HepG2 (cell line): ENCODE measurements around the gene ARF6. TPM values are rescaled to one million over a fixed set of nuclear protein-coding genes. Genes with fewer than 3 reads are reported as not detected.

ENCODE experiments used
- DNMT3B ChIP-seq: conservative IDR thresholded peaks from 2 replicates; pipeline ENCODE4 v1.6.1; 2016; ENCODE audit warnings: missing biosample characterization, control low read depth
- FOSL1 ChIP-seq: sonication (generic); formaldehyde crosslinking; IDR thresholded peaks from 2 replicates; pipeline ENCODE4 v1.9.0; 2021; ENCODE audit warnings: missing genetic modification reagents, borderline replicate concordance
- HINFP ChIP-seq: sonication (generic); formaldehyde crosslinking; IDR thresholded peaks from 2 replicates; pipeline ENCODE4 v1.4.0; 2020; ENCODE audit warnings: low read depth, mild to moderate bottlenecking, missing genetic modification reagents
- JARID2 ChIP-seq: sonication (generic); formaldehyde crosslinking; IDR thresholded peaks from 2 replicates; pipeline ENCODE4 v1.8.1; 2023; ENCODE audit warnings: missing genetic modification reagents, inconsistent platforms; ENCODE audit not compliant: insufficient replicate concordance
- KDM6A ChIP-seq: IDR thresholded peaks from 2 replicates; pipeline ENCODE4 v1.6.1; 2016; ENCODE audit warnings: low read depth
- MAX ChIP-seq: IDR thresholded peaks from 2 replicates; pipeline ENCODE4 v1.6.1; 2012; ENCODE audit warnings: inconsistent platforms
- NFKB2 ChIP-seq: sonication (generic); formaldehyde crosslinking; IDR thresholded peaks from 2 replicates; pipeline ENCODE4 v1.4.0; 2020; ENCODE audit warnings: missing genetic modification reagents, borderline replicate concordance
- PAF1 ChIP-seq: IDR thresholded peaks from 2 replicates; pipeline ENCODE4 v1.6.1; 2016; ENCODE audit warnings: missing genetic modification reagents, missing compliant biosample characterization
- PHF21A ChIP-seq: sonication (generic); formaldehyde crosslinking; IDR thresholded peaks from 2 replicates; pipeline ENCODE4 v1.5.0; 2020; ENCODE audit warnings: mild to moderate bottlenecking, missing genetic modification reagents
- RAD21 ChIP-seq: fragments of 450-650 bp; formaldehyde crosslinking; IDR thresholded peaks from 2 replicates; pipeline ENCODE4 v1.5.0; 2020; ENCODE audit warnings: mild to moderate bottlenecking
- REPIN1 ChIP-seq: sonication (generic); formaldehyde crosslinking; IDR thresholded peaks from 2 replicates; pipeline ENCODE4 v1.8.0; 2022; ENCODE audit warnings: missing genetic modification reagents, low read depth, mild to moderate bottlenecking, borderline replicate concordance
- STAT5B ChIP-seq: sonication (generic); formaldehyde crosslinking; IDR thresholded peaks from 2 replicates; pipeline ENCODE4 v1.4.0; 2020; ENCODE audit warnings: missing genetic modification reagents
- ZBTB20 ChIP-seq: sonication (generic); formaldehyde crosslinking; IDR thresholded peaks from 2 replicates; pipeline ENCODE4 v1.8.1; 2023; ENCODE audit warnings: missing genetic modification reagents, low read depth, mild to moderate bottlenecking, borderline replicate concordance
- ZBTB26 ChIP-seq: IDR thresholded peaks from 2 replicates; pipeline ENCODE4 v1.6.1; 2016; ENCODE audit warnings: missing compliant biosample characterization, missing genetic modification reagents, borderline replicate concordance
- ZFP41 ChIP-seq: sonication (generic); formaldehyde crosslinking; IDR thresholded peaks from 2 replicates; pipeline ENCODE4 v1.4.0; 2020; ENCODE audit warnings: mild to moderate bottlenecking, missing genetic modification reagents, borderline replicate concordance
- ZNF24 ChIP-seq: fragments of 450-650 bp; IDR thresholded peaks from 2 replicates; pipeline ENCODE4 v1.6.1; 2017; ENCODE audit warnings: antibody characterized with exemption, mild to moderate bottlenecking
- ZNF468 ChIP-seq: sonication (generic); formaldehyde crosslinking; IDR thresholded peaks from 2 replicates; pipeline ENCODE4 v1.8.0; 2022; ENCODE audit warnings: mild to moderate bottlenecking, moderate library complexity, missing genetic modification reagents
- ZNF678 ChIP-seq: sonication (generic); formaldehyde crosslinking; IDR thresholded peaks from 2 replicates; pipeline ENCODE4 v1.4.0; 2020; ENCODE audit warnings: mild to moderate bottlenecking, missing genetic modification reagents
- ZNF691 ChIP-seq: sonication (generic); formaldehyde crosslinking; IDR thresholded peaks from 2 replicates; pipeline ENCODE4 v1.4.0; 2020; ENCODE audit warnings: missing genetic modification reagents, low read depth, mild to moderate bottlenecking, borderline replicate concordance
- ZNF766 ChIP-seq: sonication (generic); formaldehyde crosslinking; IDR thresholded peaks from 2 replicates; pipeline ENCODE4 v1.5.0; 2020; ENCODE audit warnings: missing genetic modification reagents, borderline replicate concordance
- ZNF775 ChIP-seq: sonication (generic); formaldehyde crosslinking; IDR thresholded peaks from 2 replicates; pipeline ENCODE4 v1.4.0; 2020; ENCODE audit warnings: missing genetic modification reagents, mild to moderate bottlenecking, moderate library complexity, borderline replicate concordance
- ZNF776 ChIP-seq: sonication (generic); formaldehyde crosslinking; IDR thresholded peaks from 2 replicates; pipeline ENCODE4 v1.4.0; 2020; ENCODE audit warnings: mild to moderate bottlenecking, missing genetic modification reagents
- ZSCAN25 ChIP-seq: sonication (generic); formaldehyde crosslinking; IDR thresholded peaks from 2 replicates; pipeline ENCODE4 v1.8.0; 2022; ENCODE audit warnings: mild to moderate bottlenecking, missing genetic modification reagents
- ZSCAN29 ChIP-seq: sonication (generic); formaldehyde crosslinking; conservative IDR thresholded peaks from 2 replicates; pipeline ENCODE4 v1.4.0; 2020; ENCODE audit warnings: mild to moderate bottlenecking, missing genetic modification reagents
- polyA plus RNA-seq, 8 experiments: library from polyadenylated mRNA; depleted of rRNA in 3 of 8; stranded (reverse) in 7 of 8; unstranded in 1 of 8; fragments of >200 nt; fragmentation: Illumina TruSeq in 4 of 8; extraction: Trizol in 4 of 8; gene quantifications; 2 replicates each; pipeline versions ENCODE4 v1.2.1 to v1.2.3, GENCODE V29; 2011 to 2016; ENCODE audit warnings: low read depth in 4 of 8, missing spikeins in 1 of 8, mixed read lengths in 1 of 8; ENCODE audit not compliant: insufficient read depth in 1 of 8
- total RNA-seq, 5 experiments: library from RNA; depleted of rRNA; stranded (reverse); fragments of >200 nt; fragmentation: Illumina TruSeq; extraction: Trizol; gene quantifications; 2 replicates each; pipeline ENCODE4 v1.2.3, GENCODE V29; 2016; ENCODE audit warnings: low read depth in 1 of 5

ARF6 gene
- total and polyA plus RNA-seq, 2 of the 13 experiments (the other 11 are each of a cell fraction or from before 2014, with no cell fraction given), result 12.7 to 31.9 TPM

GRCh38 chr14:49853572-49854375 lies 39.1 kb upstream of the ARF6 start (continued):
- peak; percentile 71 for TF ChIP-seq MAX
- peak; percentile 75 for TF ChIP-seq RAD21
- TF ChIP-seq JARID2 (CRISPR knock-in tag), result no peak
- TF ChIP-seq KDM6A (CRISPR knock-in tag), result no peak
- no peak for TF ChIP-seq ZNF678 (CRISPR knock-in tag)
- 0 out of 2 replicates have a peak, but pooled peaks have one; percentile 41 for TF ChIP-seq ZBTB20
- no peak for TF ChIP-seq PAF1 (CRISPR knock-in tag)
- no peak for TF ChIP-seq ZNF468 (CRISPR knock-in tag)
- peak; percentile 61; the same call in 1 of the 2 replicates for TF ChIP-seq PHF21A
- TF ChIP-seq HINFP, result no peak
- TF ChIP-seq ZNF691 (CRISPR knock-in tag), result no peak
- no peak for TF ChIP-seq ZSCAN25 (CRISPR knock-in tag)
- TF ChIP-seq ZNF775, result no peak
- TF ChIP-seq ZSCAN29 (CRISPR knock-in tag), result no peak
- no peak for TF ChIP-seq ZNF766 (CRISPR knock-in tag)
- TF ChIP-seq FOSL1, result no peak
- TF ChIP-seq STAT5B (CRISPR knock-in tag), result no peak
- peak; percentile 68; the same call in 1 of the 2 replicates for TF ChIP-seq REPIN1 (CRISPR knock-in tag)
- peak; percentile 73; the same call in 1 of the 2 replicates for TF ChIP-seq DNMT3B (CRISPR knock-in tag)
- TF ChIP-seq ZNF776 (CRISPR knock-in tag), result no peak
- TF ChIP-seq NFKB2, result no peak; the same call in 1 of the 2 replicates
- no peak for TF ChIP-seq ZNF24
- TF ChIP-seq ZFP41, result no peak
- peak; percentile 56; the same call in 1 of the 2 replicates for TF ChIP-seq ZBTB26 (CRISPR knock-in tag)
